ENCODE data around the gene CMA1. TPM values are rescaled to one million over a fixed set of nuclear protein-coding genes. Genes with fewer than 3 reads are reported as not detected.
"Not testable (repeated sequence)": the region's sequence is repeated elsewhere in the genome, so short reads cannot be mapped to it uniquely, and the experiment has no call there.

Gene CMA1
- total and polyA plus RNA-seq, 4 donors = 0.34 TPM; not detected in 3

DNA sequence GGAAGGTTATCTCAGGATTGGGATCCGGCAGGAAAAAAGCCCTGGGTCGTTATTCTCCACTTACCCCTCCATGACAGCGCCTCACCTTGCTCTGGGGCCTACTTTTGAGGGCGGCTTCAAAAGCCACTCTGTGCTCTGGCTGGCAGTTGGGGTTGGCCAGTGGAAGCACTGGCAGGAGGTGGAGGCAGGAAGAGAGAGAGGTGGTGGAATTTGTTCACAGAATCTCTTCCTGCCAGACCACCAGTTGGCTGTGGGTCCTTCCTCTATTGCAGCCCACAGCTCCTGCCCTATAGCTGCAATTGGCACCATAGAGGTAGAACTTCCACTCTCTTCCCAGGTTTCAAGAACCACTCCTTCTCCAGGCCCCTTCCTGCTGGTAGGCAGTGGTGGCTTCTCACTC, 32.8 kb downstream of the CMA1 start:
- no peak for ATAC-seq (ENCODE audit: insufficient read depth, low FRiP score)
- Histone ChIP-seq H3K9ac (ENCODE audit: insufficient read depth in 1 of 2, low read length in 2 of 2) (no peak overlapping the region), H3K27me3 (ENCODE audit: control insufficient read depth in 3 of 3, insufficient read depth in 3 of 3, low read length in 2 of 3) (no peaks in the 10 kb centered on the region), H3K9me3 (ENCODE audit: control insufficient read depth in 4 of 4, insufficient read depth in 3 of 4, low read length in 3 of 4) (peaks cover 0 to 2% (median 0%) of the 10 kb centered on the region in 4 donors), H3K27ac (ENCODE audit: low read depth in 1 of 2, low read length in 1 of 2) (no peak overlapping the region), H3K36me3 (ENCODE audit: control insufficient read depth in 4 of 4, insufficient read depth in 4 of 4, low read length in 4 of 4) (no peaks in the 10 kb centered on the region), H3K4me1 (ENCODE audit: control insufficient read depth in 5 of 5, insufficient read depth in 5 of 5, low read length in 5 of 5) (no peaks in the 10 kb centered on the region), H3K4me3 (no peak overlapping the region)
- DNase-seq = no peak
- 47 to 58% methylated on average over 4 of the region's 4 CpGs for WGBS, 2 donors
- TF ChIP-seq, protein P1, sequence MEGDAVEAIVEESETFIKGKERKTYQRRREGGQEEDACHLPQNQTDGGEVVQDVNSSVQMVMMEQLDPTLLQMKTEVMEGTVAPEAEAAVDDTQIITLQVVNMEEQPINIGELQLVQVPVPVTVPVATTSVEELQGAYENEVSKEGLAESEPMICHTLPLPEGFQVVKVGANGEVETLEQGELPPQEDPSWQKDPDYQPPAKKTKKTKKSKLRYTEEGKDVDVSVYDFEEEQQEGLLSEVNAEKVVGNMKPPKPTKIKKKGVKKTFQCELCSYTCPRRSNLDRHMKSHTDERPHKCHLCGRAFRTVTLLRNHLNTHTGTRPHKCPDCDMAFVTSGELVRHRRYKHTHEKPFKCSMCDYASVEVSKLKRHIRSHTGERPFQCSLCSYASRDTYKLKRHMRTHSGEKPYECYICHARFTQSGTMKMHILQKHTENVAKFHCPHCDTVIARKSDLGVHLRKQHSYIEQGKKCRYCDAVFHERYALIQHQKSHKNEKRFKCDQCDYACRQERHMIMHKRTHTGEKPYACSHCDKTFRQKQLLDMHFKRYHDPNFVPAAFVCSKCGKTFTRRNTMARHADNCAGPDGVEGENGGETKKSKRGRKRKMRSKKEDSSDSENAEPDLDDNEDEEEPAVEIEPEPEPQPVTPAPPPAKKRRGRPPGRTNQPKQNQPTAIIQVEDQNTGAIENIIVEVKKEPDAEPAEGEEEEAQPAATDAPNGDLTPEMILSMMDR (IDR thresholded peaks at IDR 0.05; ENCODE audit: control extremely low read depth, extremely low read depth) = no peak

DNA sequence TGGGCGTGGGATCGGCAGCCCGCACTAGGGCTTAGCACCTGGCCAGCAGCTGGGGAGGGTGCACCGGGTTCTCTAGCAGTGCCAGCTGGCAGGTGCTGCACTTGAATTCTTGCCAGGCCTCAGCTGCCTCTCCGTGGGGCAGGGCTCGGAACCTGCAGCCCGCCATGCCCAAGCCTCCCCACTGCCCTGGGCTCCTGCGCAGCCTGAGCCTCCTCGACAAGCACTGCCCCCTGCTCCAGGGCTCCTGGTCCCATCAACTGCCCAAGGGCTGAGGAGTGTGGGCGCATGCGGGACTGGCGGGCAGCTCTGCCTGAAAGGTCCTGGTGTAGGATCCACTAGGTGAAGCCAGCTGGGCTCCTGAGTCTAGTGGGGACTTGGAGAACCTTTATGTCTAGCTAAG, 34.9 kb downstream of the CMA1 start:
- DNase-seq (no peak), ATAC-seq (ENCODE audit: insufficient read depth, low FRiP score) (no peak)
- TF ChIP-seq, protein P1 (IDR thresholded peaks at IDR 0.05; ENCODE audit: control extremely low read depth, extremely low read depth) = no peak
- Histone ChIP-seq H3K36me3 (ENCODE audit: control insufficient read depth in 4 of 4, insufficient read depth in 4 of 4, low read length in 4 of 4) (no peaks in the 10 kb centered on the region), H3K4me1 (ENCODE audit: control insufficient read depth in 5 of 5, insufficient read depth in 5 of 5, low read length in 5 of 5) (no peaks in the 10 kb centered on the region), H3K9ac (ENCODE audit: insufficient read depth in 1 of 2, low read length in 2 of 2) (no peak overlapping the region), H3K27me3 (ENCODE audit: control insufficient read depth in 3 of 3, insufficient read depth in 3 of 3, low read length in 2 of 3) (no peaks in the 10 kb centered on the region), H3K9me3 (ENCODE audit: control insufficient read depth in 4 of 4, insufficient read depth in 3 of 4, low read length in 3 of 4) (no peaks in the 10 kb centered on the region), H3K27ac (ENCODE audit: low read depth in 1 of 2, low read length in 1 of 2) (no peak overlapping the region), H3K4me3 (no peak overlapping the region)
- whole genome bisulfite sequencing, 2 donors = 75 to 96% methylated on average over 12 of the region's 12 CpGs

DNA sequence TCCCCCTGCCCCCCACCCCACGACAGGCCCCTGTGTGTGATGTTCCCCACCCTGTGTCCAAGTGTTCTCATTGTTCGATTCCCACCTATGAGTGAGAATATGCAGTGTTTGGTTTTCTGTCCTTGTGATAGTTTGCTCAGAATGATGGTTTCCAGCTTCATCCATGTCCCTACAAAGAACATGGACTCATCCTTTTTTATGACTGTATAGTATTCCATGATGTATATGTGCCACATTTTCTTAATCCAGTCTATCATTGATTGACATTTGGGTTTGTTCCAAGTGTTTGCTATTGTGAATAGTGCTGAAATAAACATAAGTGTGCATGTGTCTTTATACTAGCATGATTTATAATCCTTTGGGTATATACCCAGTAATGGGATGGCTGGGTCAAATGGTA, 37.6 kb downstream of the CMA1 start:
- WGBS, 2 donors = 86 to 100% methylated on average over 2 of the region's 2 CpGs
- not testable (repeated sequence) for H3K36me3 ChIP-seq (ENCODE audit: control insufficient read depth in 4 of 4, insufficient read depth in 4 of 4, low read length in 4 of 4); DNase-seq; H3K4me1 ChIP-seq (ENCODE audit: control insufficient read depth in 5 of 5, insufficient read depth in 5 of 5, low read length in 5 of 5); ATAC-seq (ENCODE audit: insufficient read depth, low FRiP score); H3K27me3 ChIP-seq (ENCODE audit: control insufficient read depth in 3 of 3, insufficient read depth in 3 of 3, low read length in 2 of 3); H3K4me3 ChIP-seq; H3K27ac ChIP-seq (ENCODE audit: low read depth in 1 of 2, low read length in 1 of 2); H3K9ac ChIP-seq (ENCODE audit: insufficient read depth in 1 of 2, low read length in 2 of 2); H3K9me3 ChIP-seq (ENCODE audit: control insufficient read depth in 4 of 4, insufficient read depth in 3 of 4, low read length in 3 of 4)

DNA sequence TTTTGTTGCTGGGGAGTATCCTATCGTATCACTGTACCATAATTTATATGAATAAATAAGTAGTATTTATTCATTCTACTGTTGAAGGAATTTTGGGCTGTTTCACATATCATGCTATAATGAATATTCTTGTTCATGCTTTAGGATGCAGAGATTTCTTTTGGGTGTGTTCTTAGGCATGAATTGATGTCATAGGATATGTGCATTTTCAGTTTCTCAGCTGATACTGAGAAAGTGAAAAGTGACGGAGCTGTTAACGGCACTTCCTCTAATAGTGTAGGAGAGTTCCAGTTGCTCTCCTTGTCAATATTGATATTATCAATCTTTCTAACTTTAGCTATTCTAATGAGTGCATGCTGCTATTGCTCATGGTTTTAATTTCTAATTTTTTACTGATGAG, 42.3 kb downstream of the CMA1 start:
- no peak for DNase-seq
- Histone ChIP-seq H3K27me3 (ENCODE audit: control insufficient read depth in 3 of 3, insufficient read depth in 3 of 3, low read length in 2 of 3) (no peaks in the 10 kb centered on the region), H3K9me3 (ENCODE audit: control insufficient read depth in 4 of 4, insufficient read depth in 3 of 4, low read length in 3 of 4) (no peaks in the 10 kb centered on the region), H3K27ac (ENCODE audit: low read depth in 1 of 2, low read length in 1 of 2) (no peak overlapping the region), H3K36me3 (ENCODE audit: control insufficient read depth in 4 of 4, insufficient read depth in 4 of 4, low read length in 4 of 4) (no peaks in the 10 kb centered on the region), H3K9ac (ENCODE audit: insufficient read depth in 1 of 2, low read length in 2 of 2) (no peak overlapping the region), H3K4me1 (ENCODE audit: control insufficient read depth in 5 of 5, insufficient read depth in 5 of 5, low read length in 5 of 5) (peaks cover 0 to 1% (median 0%) of the 10 kb centered on the region in 5 donors), H3K4me3 (no peak overlapping the region)
- ATAC-seq (ENCODE audit: insufficient read depth, low FRiP score) = no peak
- TF ChIP-seq, protein P1 (IDR thresholded peaks at IDR 0.05; ENCODE audit: control extremely low read depth, extremely low read depth) = no peak
- WGBS, 2 donors = 92 to 96% methylated on average over 3 of the region's 3 CpGs

Data from lung (tissue), 12 donors.